T follicular helper cell (primary cell): ENCODE results near the gene RAD51B.

Experiments used
- DNase-seq: peaks from one replicate; pipeline ENCODE4 v3.0.0-alpha.2; 2020; ENCODE audit warnings: low read depth

The RAD51B gene

GRCh38 chr14:67835596-67835995, 16.0 kb downstream of the RAD51B start:
- DNase-seq = no peak

GRCh38 chr14:67837011-67837624, 17.5 kb downstream of the RAD51B start:
- peak; percentile 54 for DNase-seq

GRCh38 chr14:67846029-67846610, 26.5 kb downstream of the RAD51B start:
- DNase-seq = no peak

- DNase-seq = no peak
These were observed 30.7 kb downstream of the RAD51B start for GRCh38 chr14:67850066-67850830.

GRCh38 chr14:67851785-67852410, 32.3 kb downstream of the RAD51B start:
- DNase-seq = no peak

GRCh38 chr14:67852926-67853604, 33.5 kb downstream of the RAD51B start:
- DNase-seq = no peak

GRCh38 chr14:67853715-67854114, 34.1 kb downstream of the RAD51B start:
- DNase-seq = no peak

GRCh38 chr14:67856827-67857226, 37.2 kb downstream of the RAD51B start:
- no peak for DNase-seq

GRCh38 chr14:67857778-67858350, 38.3 kb downstream of the RAD51B start:
- no peak for DNase-seq

GRCh38 chr14:67859169-67859749, 39.7 kb downstream of the RAD51B start:
- no peak for DNase-seq

- no peak for DNase-seq
These were observed 43.6 kb downstream of the RAD51B start for GRCh38 chr14:67863223-67863622.

- no peak for DNase-seq
These were observed 55.8 kb downstream of the RAD51B start for GRCh38 chr14:67875175-67876006.

GRCh38 chr14:67879026-67879425, 59.4 kb downstream of the RAD51B start:
- no peak for DNase-seq

GRCh38 chr14:67881225-67881624, 61.6 kb downstream of the RAD51B start:
- no peak for DNase-seq

- DNase-seq = no peak
These were observed 63.5 kb downstream of the RAD51B start for GRCh38 chr14:67882986-67883555.

GRCh38 chr14:67883717-67884116, 64.1 kb downstream of the RAD51B start:
- DNase-seq = no peak

- no peak for DNase-seq
These were observed 66.6 kb downstream of the RAD51B start for GRCh38 chr14:67886191-67886590.

GRCh38 chr14:67887478-67887877, 67.9 kb downstream of the RAD51B start:
- no peak for DNase-seq

GRCh38 chr14:67889455-67889854, 69.9 kb downstream of the RAD51B start:
- DNase-seq = no peak

GRCh38 chr14:67892466-67893100, 73.0 kb downstream of the RAD51B start:
- no peak for DNase-seq
